ENCODE results near the gene SLC33A1. TPM values are rescaled to one million over a fixed set of nuclear protein-coding genes. Genes with fewer than 3 reads are reported as not detected.

Gene SLC33A1
- total RNA-seq, 1 donor from 2014 or later, result 19.8 TPM

GRCh38 chr3:155804323-155804722, 49.9 kb downstream of the SLC33A1 start:
- H3K9ac ChIP-seq (ENCODE audit: low read depth in 1 of 3, low read length in 3 of 3), result no peak overlapping the region
- peaks cover 0 to 4% (median 0%) of the 10 kb centered on the region in 3 donors for H3K4me1 ChIP-seq (ENCODE audit: control insufficient read depth in 3 of 3, insufficient read depth in 3 of 3, low read length in 3 of 3)
- H3K4me3 ChIP-seq (ENCODE audit: low read length in 3 of 3), result no peak overlapping the region
- H3K27me3 ChIP-seq (ENCODE audit: control insufficient read depth in 3 of 3, insufficient read depth in 3 of 3, low read length in 3 of 3), result no peaks in the 10 kb centered on the region
- H3K36me3 ChIP-seq (ENCODE audit: control insufficient read depth in 3 of 3, insufficient read depth in 3 of 3, low read length in 3 of 3), result peaks cover 0 to 7% (median 3%) of the 10 kb centered on the region in 3 donors
- no peak overlapping the region for H3K27ac ChIP-seq (ENCODE audit: low read depth, low read length)
- no peaks in the 10 kb centered on the region for H3K9me3 ChIP-seq (ENCODE audit: control insufficient read depth in 3 of 3, low read length in 3 of 3)

DNA sequence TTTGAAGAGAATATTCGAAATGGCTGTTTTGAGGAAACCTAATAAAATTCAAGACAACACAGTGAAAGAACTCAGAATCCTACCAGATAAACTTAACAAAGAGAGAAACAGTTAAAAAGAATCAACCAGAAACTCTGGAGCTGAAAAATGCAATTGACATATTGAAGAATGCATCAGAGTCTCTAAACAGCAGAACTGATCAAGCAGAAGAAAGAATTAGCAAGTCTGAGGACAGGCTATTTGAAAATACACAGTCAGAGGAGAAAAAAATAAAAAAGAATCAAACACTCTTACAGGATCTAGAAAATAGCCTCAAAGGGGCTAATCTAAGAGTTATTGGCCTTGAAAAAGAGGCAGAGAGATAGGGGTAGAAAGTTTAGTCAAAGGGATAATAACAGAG, 61.7 kb downstream of the SLC33A1 start:
- no peak overlapping the region for H3K9ac ChIP-seq (ENCODE audit: low read depth in 1 of 3, low read length in 3 of 3)
- no peak overlapping the region for H3K27ac ChIP-seq (ENCODE audit: low read depth, low read length)
- peaks cover 8 to 10% (median 10%) of the 10 kb centered on the region in 3 donors for H3K36me3 ChIP-seq (ENCODE audit: control insufficient read depth in 3 of 3, insufficient read depth in 3 of 3, low read length in 3 of 3)
- H3K4me1 ChIP-seq (ENCODE audit: control insufficient read depth in 3 of 3, insufficient read depth in 3 of 3, low read length in 3 of 3), result no peaks in the 10 kb centered on the region
- no peak overlapping the region for H3K4me3 ChIP-seq (ENCODE audit: low read length in 3 of 3)
- no peaks in the 10 kb centered on the region for H3K27me3 ChIP-seq (ENCODE audit: control insufficient read depth in 3 of 3, insufficient read depth in 3 of 3, low read length in 3 of 3)
- H3K9me3 ChIP-seq (ENCODE audit: control insufficient read depth in 3 of 3, low read length in 3 of 3), result no peaks in the 10 kb centered on the region

DNA sequence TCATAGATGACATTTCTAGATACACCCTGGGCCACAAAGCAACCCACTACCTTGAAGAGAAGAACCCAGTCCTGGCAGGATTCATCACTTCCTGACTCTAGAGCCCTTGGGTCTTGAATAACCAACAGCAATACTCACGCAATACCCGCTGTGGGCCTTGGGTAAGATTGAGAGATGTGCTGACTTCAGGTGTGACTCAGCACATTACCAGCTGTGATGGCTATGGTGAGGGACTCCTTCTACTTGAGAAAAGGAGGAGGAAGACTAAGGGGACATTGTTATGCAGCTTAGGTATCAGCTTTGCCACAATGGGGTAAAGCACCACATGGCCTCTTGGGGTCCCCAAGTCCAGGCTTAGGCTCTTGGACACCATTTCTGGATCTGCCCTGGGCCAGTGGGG, 63.0 kb downstream of the SLC33A1 start:
- Histone ChIP-seq H3K27me3 (ENCODE audit: control insufficient read depth in 3 of 3, insufficient read depth in 3 of 3, low read length in 3 of 3) (no peaks in the 10 kb centered on the region), H3K27ac (ENCODE audit: low read depth, low read length) (no peak overlapping the region), H3K36me3 (ENCODE audit: control insufficient read depth in 3 of 3, insufficient read depth in 3 of 3, low read length in 3 of 3) (peaks cover 8 to 10% (median 10%) of the 10 kb centered on the region in 3 donors)

DNA sequence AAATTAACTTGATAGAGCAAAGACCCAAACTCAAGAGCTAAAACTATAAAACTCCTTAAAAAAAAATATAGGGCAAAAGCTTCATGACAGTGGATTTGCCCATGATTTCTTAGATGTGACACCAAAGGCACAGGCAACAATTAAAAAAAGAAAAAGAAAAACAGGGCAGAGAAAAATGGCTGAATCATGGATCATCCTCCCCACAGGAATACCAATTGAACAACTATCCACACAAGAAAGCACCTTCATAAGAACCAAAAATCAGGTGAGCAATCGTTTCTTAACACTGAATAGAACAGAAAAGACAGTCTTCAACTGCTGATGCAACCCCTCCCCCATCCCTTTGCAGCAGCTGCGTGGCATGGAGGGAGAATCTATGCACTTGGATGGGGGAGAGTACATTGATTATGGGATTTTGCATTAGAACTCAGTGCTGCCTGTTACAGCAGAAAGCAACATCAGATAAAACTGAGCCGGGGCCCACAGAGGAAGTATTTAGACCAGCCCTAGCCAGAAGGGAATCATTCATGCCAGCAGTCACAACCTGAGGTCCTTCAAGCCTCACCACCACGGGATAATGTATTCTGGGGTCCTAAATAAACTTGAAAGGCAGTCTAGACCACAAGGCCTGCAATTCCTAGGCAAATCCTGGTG, 63.8 kb downstream of the SLC33A1 start:
- Histone ChIP-seq H3K4me1 (ENCODE audit: control insufficient read depth in 3 of 3, insufficient read depth in 3 of 3, low read length in 3 of 3) (no peaks in the 10 kb centered on the region), H3K9me3 (ENCODE audit: control insufficient read depth in 3 of 3, low read length in 3 of 3) (no peaks in the 10 kb centered on the region), H3K27me3 (ENCODE audit: control insufficient read depth in 3 of 3, insufficient read depth in 3 of 3, low read length in 3 of 3) (no peaks in the 10 kb centered on the region), H3K9ac (ENCODE audit: low read depth in 1 of 3, low read length in 3 of 3) (no peak overlapping the region), H3K27ac (ENCODE audit: low read depth, low read length) (no peak overlapping the region), H3K36me3 (ENCODE audit: control insufficient read depth in 3 of 3, insufficient read depth in 3 of 3, low read length in 3 of 3) (peaks cover 8 to 10% (median 10%) of the 10 kb centered on the region in 3 donors), H3K4me3 (ENCODE audit: low read length in 3 of 3) (no peak overlapping the region)

More for the DNA sequence above, 63.0 kb downstream of the SLC33A1 start:
- Histone ChIP-seq H3K4me3 (ENCODE audit: low read length in 3 of 3) (no peak overlapping the region), H3K4me1 (ENCODE audit: control insufficient read depth in 3 of 3, insufficient read depth in 3 of 3, low read length in 3 of 3) (no peaks in the 10 kb centered on the region), H3K9me3 (ENCODE audit: control insufficient read depth in 3 of 3, low read length in 3 of 3) (no peaks in the 10 kb centered on the region), H3K9ac (ENCODE audit: low read depth in 1 of 3, low read length in 3 of 3) (no peak overlapping the region)

GRCh38 chr3:155785662-155786295, 68.4 kb downstream of the SLC33A1 start:
- Histone ChIP-seq H3K4me3 (ENCODE audit: low read length in 3 of 3) (no peak overlapping the region), H3K9me3 (ENCODE audit: control insufficient read depth in 3 of 3, low read length in 3 of 3) (no peaks in the 10 kb centered on the region), H3K27me3 (ENCODE audit: control insufficient read depth in 3 of 3, insufficient read depth in 3 of 3, low read length in 3 of 3) (no peaks in the 10 kb centered on the region), H3K27ac (ENCODE audit: low read depth, low read length) (no peak overlapping the region), H3K36me3 (ENCODE audit: control insufficient read depth in 3 of 3, insufficient read depth in 3 of 3, low read length in 3 of 3) (no peaks in the 10 kb centered on the region), H3K4me1 (ENCODE audit: control insufficient read depth in 3 of 3, insufficient read depth in 3 of 3, low read length in 3 of 3) (no peaks in the 10 kb centered on the region), H3K9ac (ENCODE audit: low read depth in 1 of 3, low read length in 3 of 3) (no peak overlapping the region)

DNA sequence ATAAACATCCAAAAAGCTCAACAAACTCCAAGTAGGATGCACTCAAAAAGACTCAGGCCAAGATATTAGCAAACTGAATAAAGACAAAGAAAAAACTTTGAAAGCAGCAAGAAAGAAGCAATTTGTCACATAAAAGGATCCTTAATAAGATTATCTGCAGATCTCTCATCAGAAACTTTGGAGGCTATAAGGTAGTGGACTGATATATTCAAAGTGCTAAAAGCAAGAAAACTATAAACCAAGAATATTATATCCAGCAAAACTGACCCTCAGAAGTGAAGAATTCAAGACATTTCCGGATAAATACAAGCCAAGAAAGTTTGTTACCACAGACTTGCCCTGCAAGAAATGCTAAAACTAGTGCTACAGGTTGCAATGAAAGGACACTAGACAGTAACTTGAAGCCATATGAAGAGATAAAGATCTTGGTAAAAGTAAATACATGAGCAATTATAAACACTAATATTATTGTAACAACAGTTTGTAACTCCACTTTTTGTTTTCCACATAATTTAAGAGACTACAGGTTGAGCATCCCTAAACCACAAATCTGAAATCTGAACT, 71.8 kb downstream of the SLC33A1 start:
- Histone ChIP-seq H3K4me3 (ENCODE audit: low read length in 3 of 3) (no peak overlapping the region), H3K9me3 (ENCODE audit: control insufficient read depth in 3 of 3, low read length in 3 of 3) (no peaks in the 10 kb centered on the region), H3K36me3 (ENCODE audit: control insufficient read depth in 3 of 3, insufficient read depth in 3 of 3, low read length in 3 of 3) (peaks cover 0 to 6% (median 2%) of the 10 kb centered on the region in 3 donors), H3K9ac (ENCODE audit: low read depth in 1 of 3, low read length in 3 of 3) (no peak overlapping the region), H3K4me1 (ENCODE audit: control insufficient read depth in 3 of 3, insufficient read depth in 3 of 3, low read length in 3 of 3) (no peaks in the 10 kb centered on the region), H3K27ac (ENCODE audit: low read depth, low read length) (no peak overlapping the region), H3K27me3 (ENCODE audit: control insufficient read depth in 3 of 3, insufficient read depth in 3 of 3, low read length in 3 of 3) (no peaks in the 10 kb centered on the region)

- H3K36me3 ChIP-seq (ENCODE audit: control insufficient read depth in 3 of 3, insufficient read depth in 3 of 3, low read length in 3 of 3), result peaks cover 0 to 6% (median 2%) of the 10 kb centered on the region in 3 donors
- H3K4me1 ChIP-seq (ENCODE audit: control insufficient read depth in 3 of 3, insufficient read depth in 3 of 3, low read length in 3 of 3), result no peaks in the 10 kb centered on the region
- no peak overlapping the region for H3K27ac ChIP-seq (ENCODE audit: low read depth, low read length)
- no peak overlapping the region for H3K4me3 ChIP-seq (ENCODE audit: low read length in 3 of 3)
- no peaks in the 10 kb centered on the region for H3K27me3 ChIP-seq (ENCODE audit: control insufficient read depth in 3 of 3, insufficient read depth in 3 of 3, low read length in 3 of 3)
- H3K9ac ChIP-seq (ENCODE audit: low read depth in 1 of 3, low read length in 3 of 3), result no peak overlapping the region
- no peaks in the 10 kb centered on the region for H3K9me3 ChIP-seq (ENCODE audit: control insufficient read depth in 3 of 3, low read length in 3 of 3)
These were observed 73.9 kb downstream of the SLC33A1 start for GRCh38 chr3:155780291-155780690.

DNA sequence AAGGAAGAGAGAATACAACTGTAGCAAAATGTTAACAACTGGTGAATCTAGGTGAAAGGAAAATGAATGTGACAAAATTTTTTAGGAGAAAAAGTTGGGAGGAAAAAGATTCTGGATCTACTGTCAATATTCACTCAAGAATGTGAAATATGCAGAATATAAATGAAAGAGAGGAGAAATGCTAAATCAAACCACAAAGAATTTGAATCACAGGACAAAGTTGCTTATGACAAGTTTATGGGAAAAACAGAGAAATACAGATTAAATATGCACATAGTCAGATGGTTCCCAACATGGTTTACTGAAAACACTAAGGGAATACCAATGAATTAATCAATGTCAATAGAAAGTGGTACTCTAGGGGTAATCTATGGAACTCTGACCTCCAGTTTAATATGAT, 75.8 kb downstream of the SLC33A1 start:
- Histone ChIP-seq H3K4me1 (ENCODE audit: control insufficient read depth in 3 of 3, insufficient read depth in 3 of 3, low read length in 3 of 3) (no peaks in the 10 kb centered on the region), H3K9ac (ENCODE audit: low read depth in 1 of 3, low read length in 3 of 3) (no peak overlapping the region), H3K4me3 (ENCODE audit: low read length in 3 of 3) (no peak overlapping the region), H3K36me3 (ENCODE audit: control insufficient read depth in 3 of 3, insufficient read depth in 3 of 3, low read length in 3 of 3) (peaks cover 0 to 6% (median 6%) of the 10 kb centered on the region in 3 donors), H3K27ac (ENCODE audit: low read depth, low read length) (no peak overlapping the region), H3K27me3 (ENCODE audit: control insufficient read depth in 3 of 3, insufficient read depth in 3 of 3, low read length in 3 of 3) (no peaks in the 10 kb centered on the region), H3K9me3 (ENCODE audit: control insufficient read depth in 3 of 3, low read length in 3 of 3) (no peaks in the 10 kb centered on the region)

DNA sequence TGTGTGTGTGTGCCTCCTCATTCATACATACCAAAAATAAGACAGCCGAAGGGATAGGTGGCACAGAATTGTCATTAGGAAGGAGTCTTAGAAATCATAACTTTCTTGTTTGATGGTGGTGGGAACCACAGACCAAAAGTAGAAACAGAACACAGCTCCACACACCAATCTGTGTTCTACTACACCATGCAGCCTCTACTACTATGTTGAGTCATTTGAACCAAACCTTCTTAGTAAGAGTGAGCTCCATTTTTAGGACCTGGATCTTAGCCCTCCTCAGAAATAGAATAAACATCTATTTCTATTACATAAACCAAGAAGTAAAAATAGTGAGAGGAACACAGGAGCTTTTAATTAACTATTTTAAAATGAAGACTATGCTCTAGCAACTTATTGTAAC, 81.4 kb downstream of the SLC33A1 start:
- no peaks in the 10 kb centered on the region for H3K27me3 ChIP-seq (ENCODE audit: control insufficient read depth in 3 of 3, insufficient read depth in 3 of 3, low read length in 3 of 3)
- H3K4me1 ChIP-seq (ENCODE audit: control insufficient read depth in 3 of 3, insufficient read depth in 3 of 3, low read length in 3 of 3), result peaks cover 2 to 4% (median 3%) of the 10 kb centered on the region in 3 donors
- H3K9me3 ChIP-seq (ENCODE audit: control insufficient read depth in 3 of 3, low read length in 3 of 3), result peaks cover 0 to 4% (median 0%) of the 10 kb centered on the region in 3 donors
- H3K36me3 ChIP-seq (ENCODE audit: control insufficient read depth in 3 of 3, insufficient read depth in 3 of 3, low read length in 3 of 3), result peaks cover 0 to 12% (median 8%) of the 10 kb centered on the region in 3 donors
- H3K4me3 ChIP-seq (ENCODE audit: low read length in 3 of 3), result no peak overlapping the region
- no peak overlapping the region for H3K9ac ChIP-seq (ENCODE audit: low read depth in 1 of 3, low read length in 3 of 3)
- H3K27ac ChIP-seq (ENCODE audit: low read depth, low read length), result no peak overlapping the region

DNA sequence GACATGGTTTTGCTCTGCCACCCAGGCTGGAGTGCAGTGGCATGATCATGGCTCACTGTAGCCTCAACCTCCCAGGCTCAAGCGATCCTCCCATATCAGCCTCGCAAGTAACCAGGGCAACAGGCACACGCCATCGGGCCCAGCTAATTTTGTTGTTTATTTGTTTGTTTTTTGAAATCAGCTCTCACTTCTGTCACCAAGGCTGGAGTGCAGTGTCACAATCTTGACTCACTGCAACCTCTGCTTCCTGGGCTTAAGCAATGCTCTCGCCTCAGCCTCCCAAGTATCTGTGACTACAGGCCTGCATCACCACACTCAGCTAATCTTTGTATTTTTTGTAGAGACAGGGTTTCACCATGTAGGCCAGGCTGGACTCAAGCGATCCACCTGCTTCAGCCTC, 83.1 kb downstream of the SLC33A1 start:
- H3K4me3 ChIP-seq (ENCODE audit: low read length in 3 of 3), result no peak overlapping the region
- peaks cover 0 to 12% (median 11%) of the 10 kb centered on the region in 3 donors for H3K36me3 ChIP-seq (ENCODE audit: control insufficient read depth in 3 of 3, insufficient read depth in 3 of 3, low read length in 3 of 3)

More for the DNA sequence above, 83.1 kb downstream of the SLC33A1 start:
- peaks cover 2 to 4% (median 3%) of the 10 kb centered on the region in 3 donors for H3K4me1 ChIP-seq (ENCODE audit: control insufficient read depth in 3 of 3, insufficient read depth in 3 of 3, low read length in 3 of 3)
- no peak overlapping the region for H3K9ac ChIP-seq (ENCODE audit: low read depth in 1 of 3, low read length in 3 of 3)
- no peaks in the 10 kb centered on the region for H3K27me3 ChIP-seq (ENCODE audit: control insufficient read depth in 3 of 3, insufficient read depth in 3 of 3, low read length in 3 of 3)
- H3K27ac ChIP-seq (ENCODE audit: low read depth, low read length), result no peak overlapping the region
- peaks cover 0 to 4% (median 0%) of the 10 kb centered on the region in 3 donors for H3K9me3 ChIP-seq (ENCODE audit: control insufficient read depth in 3 of 3, low read length in 3 of 3)

All from skeletal muscle tissue (tissue), 4 donors.